ENCODE data around the gene IQCN. TPM values are rescaled to one million over a fixed set of nuclear protein-coding genes. Genes with fewer than 3 reads are reported as not detected.

IQCN gene
- total and polyA plus RNA-seq, 2 of the 4 experiments (the other 2 are of a cell fraction): 0.18 to 0.67 TPM

DNA sequence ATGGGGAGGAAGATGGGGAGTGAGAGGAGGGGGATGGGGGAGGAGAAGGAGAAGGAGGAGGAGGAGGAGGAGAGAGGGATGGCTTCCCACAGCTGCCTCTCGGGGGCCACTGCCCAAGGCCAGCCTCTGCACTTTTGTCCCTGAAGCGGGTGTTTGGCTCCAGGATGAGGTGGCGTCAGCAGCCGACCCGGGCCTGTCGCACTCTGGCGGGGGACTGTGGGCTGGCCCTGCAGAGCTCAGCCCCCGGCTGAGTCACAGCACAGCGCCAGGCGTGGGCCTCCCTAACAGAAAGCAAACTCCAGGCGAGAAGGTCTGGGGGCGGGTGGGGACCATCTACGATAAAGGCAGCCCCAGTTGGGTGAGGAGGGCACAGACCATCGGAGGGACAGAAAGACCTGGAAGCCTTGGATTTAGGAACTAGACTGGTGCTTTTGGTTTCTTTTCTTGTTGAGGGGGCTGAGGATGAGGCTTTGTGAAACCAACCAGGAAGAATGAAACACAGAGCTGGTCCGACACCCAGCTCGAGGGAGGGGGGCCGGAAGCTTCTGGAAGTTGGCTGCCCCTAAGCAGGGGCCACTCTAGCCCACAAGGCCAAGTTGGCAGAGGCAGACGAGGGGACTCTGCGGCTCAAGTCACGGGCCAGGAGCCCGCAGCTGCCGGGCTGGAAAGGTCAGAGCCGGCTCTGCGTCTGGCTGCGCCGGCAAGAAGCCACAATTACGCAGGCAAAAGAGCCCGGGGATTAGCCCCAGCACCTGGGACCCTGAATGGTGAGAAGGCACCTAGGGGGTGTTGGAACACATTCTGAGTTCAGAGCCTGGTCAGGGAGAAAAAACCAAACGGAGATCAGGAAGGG lies 30.4 kb upstream of the IQCN start:
- BruUV-seq (replicated peaks): no TSS peak
- H3K79me1 ChIP-seq (ENCODE audit: low read depth in 1 of 2, low read length in 2 of 2): peaks cover 0 to 25% of the 10 kb centered on the region in 2 experiments; a peak in 2 of 4 replicates
- peak overlapping the region; percentile 98 for H3K23ac ChIP-seq (ENCODE audit: low read depth, low read length)
- peak overlapping the region; percentile 99 for H2AK5ac ChIP-seq (ENCODE audit: low read depth, low read length)
- H3K36me3 ChIP-seq (ENCODE audit: control insufficient read depth, insufficient read depth, low read length): peaks cover 9% of the 10 kb centered on the region
- H2AFZ ChIP-seq (replicated peaks; ENCODE audit: low read length, poor library complexity): peak overlapping the region; percentile 92
- H3K4me2 ChIP-seq (ENCODE audit: low read depth, low read length): peak overlapping the region; percentile 93
- H4K5ac ChIP-seq (ENCODE audit: low read depth, low read length): peak overlapping the region; percentile 94
- H4K91ac ChIP-seq (ENCODE audit: insufficient read depth, low read depth, low read length): peak overlapping the region; percentile 100
- H2BK15ac ChIP-seq (ENCODE audit: low read depth, low read length): peak overlapping the region; percentile 89; the same call in 2 of the 3 replicates
- H3K14ac ChIP-seq (replicated peaks; ENCODE audit: low read depth, low read length): peak overlapping the region; percentile 95
- H2AK9ac ChIP-seq (replicated peaks; ENCODE audit: low read depth, low read length, poor library complexity): peak overlapping the region; percentile 99
- H4K8ac ChIP-seq (ENCODE audit: low read depth in 2 of 2, low read length in 2 of 2): peak overlapping the region; percentile 83 to 97
- H3K4me3 ChIP-seq (ENCODE audit: insufficient read depth, low read depth, low read length): peak overlapping the region; percentile 40
- ATAC-seq (ENCODE audit: low read depth) (peak; percentile 86), DNase-seq (peak; percentile 83)
- H3K9ac ChIP-seq (ENCODE audit: low read depth, low read length): peak overlapping the region; percentile 90
- H3K27ac ChIP-seq (ENCODE audit: insufficient read depth, low read length): peak overlapping the region; percentile 97
- intact Hi-C loops (cut with micrococcal nuclease): loop anchor here (1.0 kb wide), 1 partner anchor 22 kb away; no protein-coding TSS in a partner anchor
- H2BK120ac ChIP-seq (ENCODE audit: low read depth, low read length): peak overlapping the region; percentile 93
- no peaks in the 10 kb centered on the region for H3K27me3 ChIP-seq (ENCODE audit: control insufficient read depth, insufficient read depth, low read length)
- 0% methylated on average over 17 of the region's 29 CpGs; no CpG with 5 or more reads in 1 of the 2 experiments for WGBS, 2 experiments (ENCODE audit: extremely low coverage in 2 of 2, insufficient read length in 1 of 2)
- no peaks in the 10 kb centered on the region for H3K9me3 ChIP-seq (ENCODE audit: control insufficient read depth, insufficient read depth, low read length)
- CTCF ChIA-PET: interaction anchor here (0.8 to 2.4 kb wide), 3 partner anchors 17 to 26 kb away, joined by 3 to 15 read pairs (median 4); no protein-coding TSS in a partner anchor
- H2BK20ac ChIP-seq (ENCODE audit: low read depth, low read length): peak overlapping the region; percentile 63; the same call in 1 of the 2 replicates
- H4K20me1 ChIP-seq (ENCODE audit: insufficient read depth, low read length): no peaks in the 10 kb centered on the region
- peak overlapping the region; percentile 97 for H3K4ac ChIP-seq (ENCODE audit: low read depth, low read length)
- H3K9me1 ChIP-seq (ENCODE audit: insufficient read depth, low read length): peaks cover 14% of the 10 kb centered on the region; the same call in 1 of the 2 replicates
- H2BK5ac ChIP-seq (ENCODE audit: low read depth, low read length, poor library complexity, severe bottlenecking): peak overlapping the region; percentile 98
- H3K4me1 ChIP-seq (ENCODE audit: control insufficient read depth, insufficient read depth, low read length): peaks cover 22% of the 10 kb centered on the region
- TF ChIP-seq MAFK (IDR thresholded peaks at IDR 0.05; ENCODE audit: low read depth, low read length): no peak
- peak; percentile 81 for TF ChIP-seq FOS (IDR thresholded peaks at IDR 0.05; ENCODE audit: low read depth, low read length)
- TF ChIP-seq BHLHE40 (IDR thresholded peaks at IDR 0.05; ENCODE audit: low read depth, low read length): peak; percentile 91
- TF ChIP-seq NFE2L2 (IDR thresholded peaks at IDR 0.05; ENCODE audit: low read depth, low read length): peak; percentile 39; the same call in 1 of the 2 replicates
- peak; percentile 82 for TF ChIP-seq MAZ (IDR thresholded peaks at IDR 0.05; ENCODE audit: borderline replicate concordance, low read depth, low read length)
- TF ChIP-seq POLR2A (IDR thresholded peaks at IDR 0.05; ENCODE audit: low read depth, low read length): peak; percentile 88
- no peak; the same call in none of the 2 replicates for TF ChIP-seq RAD21 (IDR thresholded peaks at IDR 0.05; ENCODE audit: low read length)
- peak; percentile 61; the same call in 1 of the 2 replicates for TF ChIP-seq CHD1 (IDR thresholded peaks at IDR 0.05; ENCODE audit: low read depth, low read length)
- dilution Hi-C loops (cut with HindIII; ENCODE audit: low sequenced_read_pairs, unreplicated experiment): no loop called here
- POLR2A ChIA-PET (ENCODE audit: unreplicated experiment): interaction anchor here (0.8 to 1.9 kb wide), 3 partner anchors 12 to 25 kb away, joined by 4 to 11 read pairs (median 5); partner anchors contain the start of gene LSM4
- peak overlapping the region; percentile 97 for H3K18ac ChIP-seq (ENCODE audit: low read depth, low read length)
- in situ Hi-C loops (cut with MboI; ENCODE audit: low sequenced_read_pairs): no loop called here
- peak overlapping the region; percentile 98 for H3K56ac ChIP-seq (ENCODE audit: extremely low read depth, insufficient read depth, low read length)

All from IMR-90 (cell line).